PC-9 (cell line): ENCODE measurements around the gene WEE2. TPM values are rescaled to one million over a fixed set of nuclear protein-coding genes. Genes with fewer than 3 reads are reported as not detected.

Experiments
- BruUV-seq: library from RNA; stranded (reverse); fragments of 400-500 nt; replicated peaks from 2 replicates; lab custom pipeline; 2021; lab: Mats Ljungman, UMichigan
- CTCF ChIA-PET: fragments of 300-600 bp; sonication (Branson Sonifier 250); formaldehyde crosslinking; loops from one replicate; lab custom pipeline; 2022; ENCODE audit warnings: antibody characterized with exemption; lab: Charles Lee
- POLR2A ChIA-PET: fragments of 300-600 bp; sonication (Branson Sonifier 250); formaldehyde crosslinking; loops from one replicate; lab custom pipeline; 2022; ENCODE audit warnings: antibody characterized with exemption; ENCODE audit not compliant: unreplicated experiment; lab: Charles Lee
- DNase-seq, 2 experiments: peaks; one replicate each; pipeline versions ENCODE4 v3.0.0 to v3.0.0-alpha.2; 2015 to 2022; ENCODE audit warnings: mixed read lengths in 1 of 2
- H2AFZ ChIP-seq: fragments of 200-600 bp; sonication (generic); 2 replicates; pipeline ENCODE4 v1.8.1; 2017; ENCODE audit warnings: antibody characterized with exemption
- H3F3A ChIP-seq: fragments of 200-600 bp; sonication (generic); 2 replicates; pipeline ENCODE4 v1.8.1; 2017; ENCODE audit warnings: antibody characterized with exemption, mild to moderate bottlenecking, low read depth; ENCODE audit not compliant: insufficient read depth
- H3K27ac ChIP-seq: fragments of 200-600 bp; sonication (generic); 2 replicates; pipeline ENCODE4 v1.6.1; 2016; ENCODE audit warnings: mixed run types
- H3K27me3 ChIP-seq: fragments of 200-600 bp; sonication (generic); 2 replicates; pipeline ENCODE4 v1.6.1; 2016; ENCODE audit warnings: low read depth, mixed run types; ENCODE audit not compliant: insufficient read depth
- H3K36me3 ChIP-seq: fragments of 200-600 bp; sonication (generic); 2 replicates; pipeline ENCODE4 v1.6.1; 2016; ENCODE audit warnings: low read depth, mixed run types
- H3K4me1 ChIP-seq: fragments of 200-600 bp; sonication (generic); replicated peaks from 2 replicates; pipeline ENCODE4 v1.6.1; 2016; ENCODE audit warnings: mixed run types; ENCODE audit not compliant: insufficient read depth
- H3K4me2 ChIP-seq: fragments of 200-600 bp; sonication (generic); 2 replicates; pipeline ENCODE4 v1.6.1; 2017; ENCODE audit warnings: mixed run types
- H3K4me3 ChIP-seq: fragments of 200-600 bp; sonication (generic); 2 replicates; pipeline ENCODE4 v1.6.1; 2016; ENCODE audit warnings: mixed run types
- H3K79me2 ChIP-seq: fragments of 200-600 bp; sonication (generic); 2 replicates; pipeline ENCODE4 v1.6.1; 2017; ENCODE audit warnings: low read depth, mixed run types
- H3K9me2 ChIP-seq: fragments of 200-600 bp; sonication (generic); 2 replicates; pipeline ENCODE4 v1.8.1; 2017; ENCODE audit warnings: mild to moderate bottlenecking; ENCODE audit not compliant: insufficient read depth
- H3K9me3 ChIP-seq: fragments of 200-600 bp; sonication (generic); 2 replicates; pipeline ENCODE4 v1.8.1; 2016; ENCODE audit warnings: low read depth; ENCODE audit not compliant: insufficient read depth
- H4K20me1 ChIP-seq: fragments of 200-600 bp; sonication (generic); 2 replicates; pipeline ENCODE4 v1.8.1; 2017; ENCODE audit not compliant: insufficient read depth
- EZH2 ChIP-seq: fragments of 200-600 bp; sonication (generic); IDR thresholded peaks from 2 replicates; pipeline ENCODE4 v1.8.0; 2017; ENCODE audit warnings: antibody characterized with exemption, low read depth
- intact Hi-C: fragments of 100-400 bp; cut with micrococcal nuclease; formaldehyde crosslinking; loops from one replicate; pipeline ENCODE4 v1.10.0; 2022; ENCODE audit not compliant: unreplicated experiment
- total RNA-seq: library from RNA; stranded (reverse); gene quantifications from 2 replicates; pipeline ENCODE4 v1.2.3, GENCODE V29; 2021
- TF ChIP-seq, protein P1 (sequence below): fragments of 200-600 bp; sonication (generic); conservative IDR thresholded peaks from 2 replicates; pipeline ENCODE4 v1.6.1; 2017; ENCODE audit warnings: mixed run types, antibody characterized with exemption, mild to moderate bottlenecking, moderate library complexity

WEE2 gene
- total RNA-seq, 1 experiment from 2014 or later = not detected

GRCh38 chr7:141699860-141700259 lies 8.3 kb upstream of the WEE2 start:
- Histone ChIP-seq H3K4me3 (no peak overlapping the region), H3K79me2 (peaks cover 29% of the 10 kb centered on the region), H3F3A (peaks cover 8% of the 10 kb centered on the region; the same call in 1 of the 2 replicates), H3K27me3 (no peaks in the 10 kb centered on the region), H3K9me2 (no peaks in the 10 kb centered on the region), H3K36me3 (no peaks in the 10 kb centered on the region), H4K20me1 (no peaks in the 10 kb centered on the region), H2AFZ (no peak overlapping the region), H3K4me2 (no peak overlapping the region), H3K27ac (no peak overlapping the region), H3K9me3 (no peaks in the 10 kb centered on the region), H3K4me1 (peaks cover 29% of the 10 kb centered on the region)
- DNase-seq = no peak
- TF ChIP-seq, protein P1, sequence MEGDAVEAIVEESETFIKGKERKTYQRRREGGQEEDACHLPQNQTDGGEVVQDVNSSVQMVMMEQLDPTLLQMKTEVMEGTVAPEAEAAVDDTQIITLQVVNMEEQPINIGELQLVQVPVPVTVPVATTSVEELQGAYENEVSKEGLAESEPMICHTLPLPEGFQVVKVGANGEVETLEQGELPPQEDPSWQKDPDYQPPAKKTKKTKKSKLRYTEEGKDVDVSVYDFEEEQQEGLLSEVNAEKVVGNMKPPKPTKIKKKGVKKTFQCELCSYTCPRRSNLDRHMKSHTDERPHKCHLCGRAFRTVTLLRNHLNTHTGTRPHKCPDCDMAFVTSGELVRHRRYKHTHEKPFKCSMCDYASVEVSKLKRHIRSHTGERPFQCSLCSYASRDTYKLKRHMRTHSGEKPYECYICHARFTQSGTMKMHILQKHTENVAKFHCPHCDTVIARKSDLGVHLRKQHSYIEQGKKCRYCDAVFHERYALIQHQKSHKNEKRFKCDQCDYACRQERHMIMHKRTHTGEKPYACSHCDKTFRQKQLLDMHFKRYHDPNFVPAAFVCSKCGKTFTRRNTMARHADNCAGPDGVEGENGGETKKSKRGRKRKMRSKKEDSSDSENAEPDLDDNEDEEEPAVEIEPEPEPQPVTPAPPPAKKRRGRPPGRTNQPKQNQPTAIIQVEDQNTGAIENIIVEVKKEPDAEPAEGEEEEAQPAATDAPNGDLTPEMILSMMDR = no peak
- no peak for TF ChIP-seq EZH2
- no TSS peak for BruUV-seq
- CTCF ChIA-PET = no interaction called here
- POLR2A ChIA-PET = no interaction called here
- intact Hi-C loops = no loop called here

- Histone ChIP-seq H3K9me2 (no peaks in the 10 kb centered on the region), H3K36me3 (no peaks in the 10 kb centered on the region), H3K79me2 (peaks cover 29% of the 10 kb centered on the region), H3K4me2 (peak overlapping the region; percentile 83), H3K27ac (no peak overlapping the region), H3F3A (peaks cover 8% of the 10 kb centered on the region; the same call in 1 of the 2 replicates), H3K27me3 (no peaks in the 10 kb centered on the region), H2AFZ (no peak overlapping the region), H3K9me3 (no peaks in the 10 kb centered on the region), H3K4me1 (peaks cover 29% of the 10 kb centered on the region), H4K20me1 (no peaks in the 10 kb centered on the region), H3K4me3 (peak overlapping the region; percentile 84; the same call in 1 of the 2 replicates)
- no peak for DNase-seq
- CTCF ChIA-PET = no interaction called here
- no peak for TF ChIP-seq EZH2
- TF ChIP-seq, protein P1 = no peak
- POLR2A ChIA-PET = no interaction called here
- BruUV-seq = no TSS peak
- intact Hi-C loops = no loop called here
Measured at GRCh38 chr7:141700296-141700847, 7.8 kb upstream of the WEE2 start.

GRCh38 chr7:141700848-141701371 lies 7.2 kb upstream of the WEE2 start:
- H2AFZ ChIP-seq = no peak overlapping the region
- DNase-seq = peak in 1 of 2 experiments; percentile 8
- H3K27me3 ChIP-seq = no peaks in the 10 kb centered on the region
- peak overlapping the region; percentile 84; the same call in 1 of the 2 replicates for H3K4me3 ChIP-seq
- H3K79me2 ChIP-seq = peaks cover 25% of the 10 kb centered on the region
- CTCF ChIA-PET = interaction anchor here (0.6 kb wide), 1 partner anchor 1933 kb away, joined by 4 read pairs; no protein-coding TSS in a partner anchor
- H3K4me1 ChIP-seq = peaks cover 25% of the 10 kb centered on the region
- POLR2A ChIA-PET = interaction anchor here (0.7 kb wide), 2 partner anchors 26 to 37 kb away, joined by 3 to 6 read pairs; partner anchors contain the start of gene SSBP1
- H3K4me2 ChIP-seq = peak overlapping the region; percentile 83
- H3K9me2 ChIP-seq = no peaks in the 10 kb centered on the region
- H4K20me1 ChIP-seq = no peaks in the 10 kb centered on the region
- no peak overlapping the region for H3K27ac ChIP-seq
- TSS peak; percentile 28 for BruUV-seq
- H3K36me3 ChIP-seq = no peaks in the 10 kb centered on the region
- intact Hi-C loops = no loop called here
- H3K9me3 ChIP-seq = no peaks in the 10 kb centered on the region
- TF ChIP-seq EZH2 = no peak
- TF ChIP-seq, protein P1 = no peak
- peaks cover 8% of the 10 kb centered on the region; the same call in 1 of the 2 replicates for H3F3A ChIP-seq
